HepG2 (cell line): ENCODE measurements around the gene POLR1D. TPM values are rescaled to one million over a fixed set of nuclear protein-coding genes. Genes with fewer than 3 reads are reported as not detected.

ENCODE experiments used
- BORCS8-MEF2B ChIP-seq: sonication (generic); formaldehyde crosslinking; IDR thresholded peaks from 2 replicates; pipeline ENCODE4 v1.8.0; 2022; ENCODE audit warnings: mild to moderate bottlenecking, missing genetic modification reagents
- CSRNP1 ChIP-seq: sonication (generic); formaldehyde crosslinking; IDR thresholded peaks from 2 replicates; pipeline ENCODE4 v1.8.1; 2023; ENCODE audit warnings: mild to moderate bottlenecking, missing genetic modification reagents
- EP300 ChIP-seq, 3 experiments: sonication (generic) in 1 of 3; formaldehyde crosslinking in 1 of 3; IDR thresholded peaks; 2 replicates each; pipeline versions ENCODE4 v1.5.1 to v1.6.1; 2011 to 2020; ENCODE audit warnings: low read depth in 2 of 3, low read length in 2 of 3, borderline replicate concordance in 1 of 3, improper control_type of control experiment in 1 of 3, mild to moderate bottlenecking in 1 of 3, missing genetic modification reagents in 1 of 3, moderate library complexity in 1 of 3
- NFAT5 ChIP-seq: sonication (generic); formaldehyde crosslinking; IDR thresholded peaks from 2 replicates; pipeline ENCODE4 v1.4.0; 2020; ENCODE audit warnings: missing genetic modification reagents
- NFATC3 ChIP-seq: sonication (generic); formaldehyde crosslinking; IDR thresholded peaks from 2 replicates; pipeline ENCODE4 v1.5.1; 2020; ENCODE audit warnings: mild to moderate bottlenecking, missing genetic modification reagents
- NONO ChIP-seq, 2 experiments: fragments of 450-650 bp in 1 of 2; sonication (generic) in 1 of 2; formaldehyde crosslinking in 1 of 2; IDR thresholded peaks in 1 of 2; conservative IDR thresholded peaks in 1 of 2; 2 replicates each; pipeline versions ENCODE4 v1.6.1 to v1.8.0; 2017 to 2022; ENCODE audit warnings: mild to moderate bottlenecking in 1 of 2, missing genetic modification reagents in 1 of 2, moderate library complexity in 1 of 2
- PLRG1 ChIP-seq: fragments of 450-650 bp; conservative IDR thresholded peaks from 2 replicates; pipeline ENCODE4 v1.6.1; 2016
- SETDB1 ChIP-seq: sonication (generic); formaldehyde crosslinking; IDR thresholded peaks from 2 replicates; pipeline ENCODE4 v1.5.1; 2020; ENCODE audit warnings: missing genetic modification reagents, mild to moderate bottlenecking, borderline replicate concordance
- TFDP2 ChIP-seq: sonication (generic); formaldehyde crosslinking; IDR thresholded peaks from 2 replicates; pipeline ENCODE4 v1.4.0; 2020; ENCODE audit warnings: missing genetic modification reagents
- TIGD3 ChIP-seq: sonication (generic); formaldehyde crosslinking; IDR thresholded peaks from 2 replicates; pipeline ENCODE4 v1.5.1; 2020; ENCODE audit warnings: mild to moderate bottlenecking, missing genetic modification reagents, borderline replicate concordance
- ZKSCAN5 ChIP-seq: sonication (generic); formaldehyde crosslinking; IDR thresholded peaks from 2 replicates; pipeline ENCODE4 v1.5.1; 2020; ENCODE audit warnings: mild to moderate bottlenecking, missing genetic modification reagents
- ZMYM3 ChIP-seq: sonication (generic); formaldehyde crosslinking; IDR thresholded peaks from 2 replicates; pipeline ENCODE4 v1.5.1; 2020; ENCODE audit warnings: mild to moderate bottlenecking, missing genetic modification reagents
- ZNF362 ChIP-seq: sonication (generic); formaldehyde crosslinking; IDR thresholded peaks from 2 replicates; pipeline ENCODE4 v1.4.0; 2020; ENCODE audit warnings: missing genetic modification reagents, mild to moderate bottlenecking, borderline replicate concordance
- ZNF460 ChIP-seq: sonication (generic); formaldehyde crosslinking; IDR thresholded peaks from 2 replicates; pipeline ENCODE4 v1.5.1; 2020; ENCODE audit warnings: missing genetic modification reagents, mild to moderate bottlenecking, borderline replicate concordance
- ZNF567 ChIP-seq: sonication (generic); formaldehyde crosslinking; IDR thresholded peaks from 2 replicates; pipeline ENCODE4 v1.8.1; 2023; ENCODE audit warnings: mild to moderate bottlenecking, missing genetic modification reagents, borderline replicate concordance
- ZNF747 ChIP-seq: sonication (generic); formaldehyde crosslinking; IDR thresholded peaks from 2 replicates; pipeline ENCODE4 v1.8.1; 2023; ENCODE audit warnings: missing genetic modification reagents, mild to moderate bottlenecking, borderline replicate concordance
- polyA plus RNA-seq, 8 experiments: library from polyadenylated mRNA; depleted of rRNA in 3 of 8; stranded (reverse) in 7 of 8; unstranded in 1 of 8; fragments of >200 nt; fragmentation: Illumina TruSeq in 4 of 8; extraction: Trizol in 4 of 8; gene quantifications; 2 replicates each; pipeline versions ENCODE4 v1.2.1 to v1.2.3, GENCODE V29; 2011 to 2016; ENCODE audit warnings: low read depth in 4 of 8, missing spikeins in 1 of 8, mixed read lengths in 1 of 8; ENCODE audit not compliant: insufficient read depth in 1 of 8
- total RNA-seq, 5 experiments: library from RNA; depleted of rRNA; stranded (reverse); fragments of >200 nt; fragmentation: Illumina TruSeq; extraction: Trizol; gene quantifications; 2 replicates each; pipeline ENCODE4 v1.2.3, GENCODE V29; 2016; ENCODE audit warnings: low read depth in 1 of 5

The POLR1D gene
- total and polyA plus RNA-seq, 2 of the 13 experiments (the other 11 are each of a cell fraction or from before 2014, with no cell fraction given): 183 to 490 TPM

GRCh38 chr13:27621366-27622101, at the start of gene POLR1D (continued):
- TF ChIP-seq TIGD3 (CRISPR knock-in tag) (0 out of 2 replicates have a peak, but pooled peaks have one; percentile 76), PLRG1 (no peak), NFATC3 (CRISPR knock-in tag) (no peak), ZNF460 (no peak), NONO (IDR thresholded peaks at IDR 0.05) (no peak), NONO (CRISPR knock-in tag; conservative IDR thresholded peaks at IDR 0.05) (peak; percentile 79; the same call in 1 of the 2 replicates), SETDB1 (CRISPR knock-in tag) (no peak), ZNF747 (CRISPR knock-in tag) (no peak), NFAT5 (CRISPR knock-in tag) (peak; percentile 48; the same call in 1 of the 2 replicates), ZNF567 (no peak), ZKSCAN5 (CRISPR knock-in tag) (no peak), ZNF362 (CRISPR knock-in tag) (no peak; the same call in 1 of the 2 replicates), ZMYM3 (CRISPR knock-in tag) (no peak), BORCS8-MEF2B (CRISPR knock-in tag) (peak; percentile 80; the same call in 1 of the 2 replicates), EP300 (IDR thresholded peaks at IDR 0.05; ENCODE audit: low read depth in 2 of 2, low read length in 2 of 2) (no peak; a peak in 1 of 4 replicates), EP300 (CRISPR knock-in tag; IDR thresholded peaks at IDR 0.05; ENCODE audit: borderline replicate concordance) (no peak), TFDP2 (CRISPR knock-in tag) (peak; percentile 49; the same call in 1 of the 2 replicates), CSRNP1 (CRISPR knock-in tag) (no peak)
